Stimulated activated CD4-positive, alpha-beta T cell treated with anti-CD3 and anti-CD28 coated beads, Interleukin-15, amount 100 ng/mL, for 48 hours (primary cell): ENCODE measurements around the gene SPP1.
"Not testable (repeated sequence)": the region's sequence is repeated elsewhere in the genome, so short reads cannot be mapped to it uniquely, and the experiment has no call there.

ENCODE experiments used
- DNase-seq, 2 donors: peaks; one replicate each; pipeline ENCODE4 v3.0.0-alpha.2; 2020; ENCODE audit warnings: low read depth in 2 of 2

Gene SPP1

DNA sequence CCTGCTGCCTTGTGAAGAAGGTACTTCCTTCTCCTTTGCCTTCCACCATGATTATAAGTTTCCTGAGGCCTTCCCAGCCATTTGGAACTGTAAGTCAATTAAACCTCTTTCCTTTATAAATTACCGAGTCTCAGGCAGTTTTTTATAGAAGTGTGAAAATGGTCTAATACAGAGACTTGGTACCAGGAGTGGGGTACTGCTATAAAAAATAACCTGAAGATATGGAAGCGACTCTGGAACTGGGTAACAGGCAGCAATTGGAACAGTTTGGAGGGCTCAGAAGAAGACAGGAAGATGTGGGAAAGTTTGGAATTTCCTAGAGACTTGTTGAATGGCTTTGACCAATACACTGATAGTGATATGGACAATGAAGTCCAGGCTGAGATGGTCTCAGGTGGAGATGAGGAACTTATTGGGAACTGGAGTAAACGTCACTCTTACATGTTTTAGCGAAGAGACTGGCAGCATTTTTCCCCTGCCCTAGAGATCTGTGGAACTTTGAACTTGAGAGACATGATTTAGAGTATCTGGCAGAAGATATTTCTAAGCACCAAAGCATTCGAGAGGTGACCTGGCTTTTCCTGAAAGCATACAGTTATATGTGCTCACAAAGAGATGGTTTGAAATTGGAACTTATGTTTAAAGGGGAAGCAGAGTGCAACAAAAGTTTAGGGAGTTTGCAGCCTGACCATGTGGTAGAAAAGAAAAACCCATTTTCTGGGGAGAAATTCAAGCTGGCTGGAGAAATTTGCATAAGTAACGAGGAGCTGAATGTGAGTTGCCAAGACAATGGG lies 50.6 kb downstream of the SPP1 start:
- not testable (repeated sequence) for DNase-seq

DNA sequence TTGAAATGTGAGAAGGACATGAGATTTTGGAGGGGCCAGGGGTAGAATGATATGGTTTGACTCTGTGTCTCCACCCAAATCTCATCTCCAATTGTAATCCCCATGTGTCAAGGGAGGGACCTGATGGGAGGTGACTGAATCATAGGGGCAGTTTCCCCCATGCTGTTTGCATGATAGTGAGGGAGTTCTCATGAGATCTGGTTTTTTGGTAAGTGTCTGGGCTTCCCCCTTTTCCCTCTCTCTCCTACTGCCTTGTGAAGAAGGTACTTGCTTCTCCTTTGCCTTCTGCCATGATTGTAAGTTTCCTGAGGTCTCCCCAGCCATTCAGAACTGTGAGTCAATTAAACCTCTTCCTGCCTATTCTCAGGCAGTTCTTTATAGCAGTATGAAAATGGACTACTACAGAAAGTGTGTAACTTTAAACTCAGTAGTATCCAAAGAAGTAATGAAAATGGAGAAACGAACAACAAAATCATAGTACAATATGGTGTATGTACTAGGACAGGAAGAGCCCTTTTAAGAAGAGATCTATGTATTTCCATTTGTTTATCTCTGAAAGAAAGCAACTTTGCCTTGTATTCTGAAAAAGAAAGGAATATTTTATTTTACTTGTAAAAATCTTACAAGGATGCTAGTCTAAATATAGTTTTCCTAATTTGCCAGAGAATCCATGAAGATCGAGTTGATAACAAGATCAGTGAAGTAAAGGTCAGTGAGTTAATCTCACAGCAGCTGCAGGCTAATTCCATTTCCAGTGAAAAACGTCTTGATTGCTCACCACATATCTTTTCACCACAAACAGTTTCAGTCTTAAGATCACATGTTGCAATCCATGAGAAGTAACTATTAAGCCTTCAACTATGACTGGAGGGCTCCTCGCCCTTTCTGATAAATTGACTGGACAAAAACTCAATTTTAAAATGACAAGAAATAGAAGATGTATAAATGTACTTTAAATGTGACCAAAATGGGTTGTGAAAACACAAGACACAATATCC lies 52.4 kb downstream of the SPP1 start:
- no peak for DNase-seq

DNA sequence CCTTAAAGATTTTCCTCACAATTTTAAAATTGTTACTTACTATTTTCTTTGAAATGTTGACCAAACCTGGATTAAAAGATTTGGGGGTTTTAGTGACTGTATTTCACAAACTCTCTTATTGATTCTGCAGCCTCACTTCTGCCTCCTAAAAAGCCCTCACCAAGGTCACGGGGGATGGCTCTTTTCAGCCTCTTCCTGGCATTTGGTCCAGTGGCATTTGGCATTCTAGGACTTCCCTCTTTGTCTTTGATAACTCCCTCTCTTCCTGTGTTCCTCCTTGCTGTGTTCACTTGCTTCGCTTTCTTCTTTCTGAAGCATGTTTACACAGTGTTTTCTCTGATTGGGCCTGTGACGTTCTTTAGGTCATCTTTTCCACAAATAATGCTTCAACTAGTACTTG lies 53.4 kb downstream of the SPP1 start:
- no peak for DNase-seq

DNA sequence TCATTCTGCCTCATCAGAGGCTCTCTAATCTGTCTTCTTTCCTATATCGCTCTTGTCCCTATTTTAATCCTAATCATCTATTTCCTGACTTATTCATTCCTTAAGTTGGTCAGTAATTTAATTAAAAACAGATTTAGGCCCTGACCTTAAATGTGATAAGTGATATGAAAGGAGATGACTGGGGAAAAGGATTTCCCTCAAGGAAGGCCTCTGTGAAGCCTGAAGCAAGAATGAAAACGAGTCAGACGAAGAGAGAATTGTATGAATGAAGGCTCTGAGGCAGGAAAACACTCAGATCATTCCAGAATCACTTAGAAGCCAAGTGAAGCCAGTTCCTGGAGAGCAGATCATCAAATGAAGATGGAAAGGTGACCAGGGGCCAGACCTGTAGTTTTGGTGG lies 54.0 kb downstream of the SPP1 start:
- DNase-seq, result no peak

DNA sequence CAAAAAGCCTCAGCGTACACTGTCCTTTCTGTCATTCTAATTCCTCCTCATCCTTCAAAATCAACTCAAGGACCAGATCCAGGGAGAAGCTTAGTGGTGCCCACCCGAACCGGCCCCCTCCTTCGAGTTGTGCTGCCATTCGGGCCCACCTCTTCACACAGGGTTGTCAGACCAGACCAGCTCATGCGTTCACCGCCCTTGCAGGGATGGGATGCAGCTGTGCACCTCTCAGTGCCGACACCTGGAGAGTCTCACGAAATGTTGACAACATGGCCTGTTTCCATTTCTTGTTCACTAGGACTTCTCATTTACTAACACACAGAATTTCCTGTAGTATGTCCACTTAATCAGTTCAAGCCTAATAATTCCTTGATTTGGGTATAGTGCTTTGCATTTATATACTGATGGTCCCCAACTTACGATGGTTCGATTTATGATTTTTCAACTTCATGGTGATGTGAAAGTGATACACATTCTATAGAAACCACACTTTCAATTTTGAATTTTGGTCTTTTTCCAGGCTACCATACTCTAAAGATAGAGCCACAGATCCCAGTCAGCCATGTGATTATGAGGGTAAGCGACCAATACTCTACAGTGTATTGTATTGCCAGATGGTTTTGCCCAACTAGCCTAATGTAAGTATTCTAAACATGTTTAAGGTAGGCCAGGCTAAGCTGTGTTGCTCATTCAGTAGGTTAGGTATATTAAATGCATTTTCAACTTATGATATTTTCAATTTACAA lies 55.2 kb downstream of the SPP1 start:
- no peak for DNase-seq
